ENCODE results near the gene C10orf67.
"Not testable (repeated sequence)": the region's sequence is repeated elsewhere in the genome, so short reads cannot be mapped to it uniquely, and the experiment has no call there.

Gene C10orf67

GRCh38 chr10:23368816-23369640 is 24.4 kb upstream of the C10orf67 start:
- peak overlapping the region; percentile 11 for H3K27ac Mint-ChIP-seq
- H3K36me3 Mint-ChIP-seq: peaks cover 0 to 5% of the 10 kb centered on the region in 2 donors
- ATAC-seq (replicated peaks) (peak; percentile 82 to 89), DNase-seq (no peak)
- peak overlapping the region; percentile 45 to 71 for H3K4me3 Mint-ChIP-seq
- peaks cover 18 to 20% of the 10 kb centered on the region in 2 donors for H3K27me3 Mint-ChIP-seq
- peaks cover 35 to 54% of the 10 kb centered on the region in 2 donors for H3K4me1 Mint-ChIP-seq
- H3K9me3 Mint-ChIP-seq: no peaks in the 10 kb centered on the region

DNA sequence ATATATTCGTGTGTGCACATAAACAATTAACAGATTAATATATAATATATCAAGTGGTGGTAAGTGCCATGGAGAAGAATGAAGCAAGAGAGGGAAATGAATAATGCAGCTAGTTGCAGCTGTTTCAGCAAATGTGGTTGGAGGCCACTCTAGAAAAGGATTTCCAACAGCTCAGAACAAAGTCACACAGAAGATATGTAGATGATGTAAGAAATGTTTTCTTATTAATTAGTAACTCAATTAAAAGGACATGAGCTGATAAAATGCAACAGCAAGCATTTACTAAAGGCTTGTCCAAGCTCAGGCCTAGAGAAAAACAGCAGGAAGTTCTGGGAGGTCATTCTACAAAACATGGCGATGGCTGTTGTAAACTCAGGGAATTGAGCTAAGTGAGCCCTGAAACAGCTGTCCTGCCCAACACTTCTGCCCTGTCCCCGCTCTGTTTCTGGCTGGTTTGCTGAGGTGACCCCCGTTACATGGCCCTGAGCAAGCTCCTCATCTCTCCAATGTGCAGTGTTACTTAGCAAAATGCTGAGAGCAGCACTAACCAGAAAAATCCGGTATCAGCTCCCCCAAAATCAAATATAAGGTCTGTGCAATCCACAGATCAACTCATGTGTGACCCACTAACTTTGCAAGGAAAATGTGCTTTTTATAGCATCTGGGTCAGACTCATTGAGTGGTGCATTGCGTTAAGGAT is 23.4 kb upstream of the C10orf67 start:
- Mint-ChIP-seq H3K36me3 (peaks cover 0 to 5% of the 10 kb centered on the region in 2 donors), H3K27me3 (peaks cover 23 to 28% of the 10 kb centered on the region in 2 donors), H3K4me1 (peaks cover 36 to 56% of the 10 kb centered on the region in 2 donors), H3K4me3 (peak overlapping the region; percentile 54 to 71), H3K9me3 (no peaks in the 10 kb centered on the region), H3K27ac (peak overlapping the region; percentile 72)
- ATAC-seq (replicated peaks) (no peak), DNase-seq (no peak)

DNA sequence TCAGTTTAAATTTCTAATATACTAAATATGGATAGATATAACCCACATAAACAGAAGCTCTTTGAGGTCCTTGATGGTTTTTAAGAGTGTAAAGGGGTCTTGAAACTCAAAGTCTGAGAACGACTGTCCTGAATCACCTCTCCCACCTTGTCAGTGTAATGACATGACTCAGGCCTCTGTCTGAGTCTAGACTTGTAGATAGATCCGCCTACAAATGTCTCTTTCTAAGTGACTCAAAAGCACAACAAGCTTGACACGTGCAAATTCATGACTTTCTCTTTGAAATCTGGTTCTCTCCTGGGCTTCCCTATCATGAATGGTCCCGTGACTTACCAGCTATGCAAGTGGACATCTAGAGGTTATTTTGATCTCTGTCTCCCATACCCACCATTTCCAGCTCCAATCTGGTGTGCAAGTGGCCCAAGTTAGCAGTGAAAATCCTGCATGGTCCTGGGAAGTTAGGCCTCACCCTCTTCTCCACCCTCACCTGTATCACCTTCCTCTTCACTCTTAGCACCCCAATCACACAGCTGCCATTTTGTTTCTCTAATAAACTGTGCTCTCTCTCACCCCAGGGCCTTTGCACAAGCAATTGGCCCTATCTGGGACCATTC is 20.9 kb upstream of the C10orf67 start:
- peak in 1 of 2 donors; percentile 27 for ATAC-seq (replicated peaks)
- peaks cover 50 to 73% of the 10 kb centered on the region in 2 donors for H3K4me1 Mint-ChIP-seq
- not testable (repeated sequence) for H3K36me3 Mint-ChIP-seq, H3K4me3 Mint-ChIP-seq, DNase-seq, H3K9me3 Mint-ChIP-seq
- peak overlapping the region; percentile 81 for H3K27ac Mint-ChIP-seq
- peaks cover 23 to 28% of the 10 kb centered on the region in 2 donors for H3K27me3 Mint-ChIP-seq

GRCh38 chr10:23364378-23364777 is 19.8 kb upstream of the C10orf67 start:
- Mint-ChIP-seq H3K27ac (no peak overlapping the region), H3K36me3 (peaks cover 4% of the 10 kb centered on the region in 2 donors), H3K4me3 (no peak overlapping the region), H3K27me3 (peaks cover 15 to 21% of the 10 kb centered on the region in 2 donors), H3K9me3 (peaks cover 0 to 3% of the 10 kb centered on the region in 2 donors), H3K4me1 (peaks cover 46 to 63% of the 10 kb centered on the region in 2 donors)
- DNase-seq (no peak), ATAC-seq (replicated peaks) (peak; percentile 36 to 37)

DNA sequence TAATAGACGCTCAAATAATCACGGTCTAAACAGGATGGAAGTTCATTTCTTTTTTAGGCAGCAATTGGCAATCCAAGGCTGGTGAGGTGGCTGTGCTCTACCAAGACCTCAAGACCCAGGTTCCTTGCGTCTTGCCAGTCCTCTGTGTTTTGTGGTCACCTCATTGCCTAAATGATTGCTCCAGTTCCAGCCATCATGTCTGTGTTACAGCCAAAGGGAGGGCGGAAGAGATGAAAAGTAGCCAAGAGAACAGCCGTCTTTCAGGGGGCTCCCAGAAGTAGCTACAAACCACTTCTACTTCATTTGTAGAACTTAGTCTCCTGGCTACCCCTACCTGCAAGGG is 19.2 kb upstream of the C10orf67 start:
- H3K27me3 Mint-ChIP-seq: peaks cover 15 to 21% of the 10 kb centered on the region in 2 donors
- H3K9me3 Mint-ChIP-seq: peaks cover 0 to 3% of the 10 kb centered on the region in 2 donors
- H3K36me3 Mint-ChIP-seq: peaks cover 4% of the 10 kb centered on the region in 2 donors
- no peak for DNase-seq
- peaks cover 41 to 57% of the 10 kb centered on the region in 2 donors for H3K4me1 Mint-ChIP-seq
- no peak for ATAC-seq (replicated peaks)
- peak overlapping the region in 1 of 2 donors; percentile 18 for H3K4me3 Mint-ChIP-seq
- no peak overlapping the region for H3K27ac Mint-ChIP-seq

DNA sequence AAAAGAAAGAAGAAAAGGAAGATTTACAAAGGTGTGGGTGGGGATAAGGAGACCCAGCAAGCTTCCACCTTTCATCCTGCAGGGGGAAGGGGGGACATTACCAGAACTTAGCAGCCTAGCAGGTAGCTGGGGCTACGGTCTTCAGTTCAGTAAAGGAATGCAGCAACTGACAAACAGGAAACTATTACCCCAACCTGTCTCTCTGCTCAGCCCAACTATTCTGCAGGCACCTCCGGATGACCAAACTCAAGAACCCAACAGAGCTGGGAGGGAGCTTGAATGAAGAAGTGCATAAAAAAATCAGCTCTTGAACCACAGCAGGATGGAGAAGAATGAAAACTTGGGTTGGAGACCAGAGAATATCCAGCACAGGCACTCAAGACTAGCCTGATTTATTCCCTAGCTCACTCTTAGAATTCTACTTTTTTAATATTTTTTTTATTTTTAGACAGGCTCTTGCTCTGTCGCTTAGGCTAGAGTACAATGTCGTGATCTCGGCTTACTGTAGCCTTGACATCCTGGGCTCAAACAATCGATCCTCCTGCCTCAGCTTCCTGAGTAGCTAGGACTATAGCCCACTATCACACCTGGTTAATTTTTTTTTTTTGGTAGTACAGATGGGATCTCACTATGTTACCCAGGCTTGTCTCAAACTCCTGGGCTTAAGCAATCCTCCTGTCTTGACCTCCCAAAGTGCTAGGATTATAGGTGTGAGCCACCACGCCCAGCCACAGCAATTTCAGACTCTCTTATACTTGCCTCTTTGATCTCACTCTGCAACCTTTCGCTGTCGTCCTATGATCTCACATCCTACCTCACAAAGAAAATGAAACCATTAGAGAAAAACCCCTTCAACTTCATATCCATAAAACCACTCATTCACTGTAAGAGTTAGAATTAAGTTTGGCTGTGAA is 18.5 kb upstream of the C10orf67 start:
- peak in 1 of 2 donors; percentile 34 for ATAC-seq (replicated peaks)
- H3K27me3 Mint-ChIP-seq: peaks cover 15 to 21% of the 10 kb centered on the region in 2 donors
- no peak overlapping the region for H3K27ac Mint-ChIP-seq
- H3K36me3 Mint-ChIP-seq: peaks cover 4% of the 10 kb centered on the region in 2 donors
- H3K4me3 Mint-ChIP-seq: no peak overlapping the region
- DNase-seq: no peak
- H3K9me3 Mint-ChIP-seq: peaks cover 0 to 3% of the 10 kb centered on the region in 2 donors
- peaks cover 37 to 51% of the 10 kb centered on the region in 2 donors for H3K4me1 Mint-ChIP-seq

- peaks cover 36 to 48% of the 10 kb centered on the region in 2 donors for H3K4me1 Mint-ChIP-seq
- H3K4me3 Mint-ChIP-seq: no peak overlapping the region
These were observed 17.7 kb upstream of the C10orf67 start for GRCh38 chr10:23362069-23362830.

DNA sequence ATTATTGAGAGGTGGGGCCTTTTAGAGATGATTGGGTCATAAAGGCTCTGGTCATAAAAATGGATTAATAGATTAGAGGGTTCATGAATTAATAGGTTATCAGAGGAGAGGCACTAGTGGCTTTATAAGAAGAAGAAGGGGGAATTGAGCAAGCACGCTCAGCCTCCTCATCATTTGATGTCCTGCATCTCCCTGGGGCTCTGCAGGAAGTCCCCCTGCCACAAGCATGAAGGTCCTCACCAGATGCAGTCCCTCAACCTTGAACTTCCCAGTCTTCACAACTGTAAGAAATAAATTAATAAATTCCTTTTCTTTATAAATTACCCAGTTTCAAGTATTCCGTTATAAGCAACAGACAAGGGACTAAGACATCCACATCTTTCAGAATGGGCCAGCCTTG is 17.1 kb upstream of the C10orf67 start:
- peak; percentile 61 to 64 for ATAC-seq (replicated peaks)
- Mint-ChIP-seq H3K4me3 (no peak overlapping the region), H3K27me3 (peaks cover 23 to 32% of the 10 kb centered on the region in 2 donors), H3K4me1 (peaks cover 34 to 42% of the 10 kb centered on the region in 2 donors), H3K27ac (no peak overlapping the region), H3K9me3 (peaks cover 0 to 3% of the 10 kb centered on the region in 2 donors), H3K36me3 (peaks cover 4 to 5% of the 10 kb centered on the region in 2 donors)
- DNase-seq: no peak

More at GRCh38 chr10:23362069-23362830, 17.7 kb upstream of the C10orf67 start:
- Mint-ChIP-seq H3K27me3 (peaks cover 19 to 26% of the 10 kb centered on the region in 2 donors), H3K27ac (peak overlapping the region; percentile 27), H3K36me3 (peaks cover 4% of the 10 kb centered on the region in 2 donors), H3K9me3 (peaks cover 0 to 3% of the 10 kb centered on the region in 2 donors)
- DNase-seq (no peak), ATAC-seq (replicated peaks) (peak; percentile 48 to 55)

- DNase-seq (no peak), ATAC-seq (replicated peaks) (no peak)
- Mint-ChIP-seq H3K27me3 (peaks cover 25 to 33% of the 10 kb centered on the region in 2 donors), H3K4me3 (no peak overlapping the region), H3K4me1 (peaks cover 28 to 35% of the 10 kb centered on the region in 2 donors), H3K27ac (no peak overlapping the region), H3K9me3 (peaks cover 0 to 3% of the 10 kb centered on the region in 2 donors), H3K36me3 (peaks cover 1 to 4% of the 10 kb centered on the region in 2 donors)
These were observed 15.2 kb upstream of the C10orf67 start for GRCh38 chr10:23359692-23360380.

GRCh38 chr10:23358357-23358756 is 13.8 kb upstream of the C10orf67 start:
- ATAC-seq (replicated peaks): no peak
- Mint-ChIP-seq H3K9me3 (peaks cover 0 to 3% of the 10 kb centered on the region in 2 donors), H3K36me3 (peaks cover 1 to 4% of the 10 kb centered on the region in 2 donors), H3K4me1 (peaks cover 16 to 20% of the 10 kb centered on the region in 2 donors), H3K27me3 (peaks cover 22 to 28% of the 10 kb centered on the region in 2 donors), H3K27ac (no peak overlapping the region), H3K4me3 (no peak overlapping the region)
- DNase-seq: no peak

DNA sequence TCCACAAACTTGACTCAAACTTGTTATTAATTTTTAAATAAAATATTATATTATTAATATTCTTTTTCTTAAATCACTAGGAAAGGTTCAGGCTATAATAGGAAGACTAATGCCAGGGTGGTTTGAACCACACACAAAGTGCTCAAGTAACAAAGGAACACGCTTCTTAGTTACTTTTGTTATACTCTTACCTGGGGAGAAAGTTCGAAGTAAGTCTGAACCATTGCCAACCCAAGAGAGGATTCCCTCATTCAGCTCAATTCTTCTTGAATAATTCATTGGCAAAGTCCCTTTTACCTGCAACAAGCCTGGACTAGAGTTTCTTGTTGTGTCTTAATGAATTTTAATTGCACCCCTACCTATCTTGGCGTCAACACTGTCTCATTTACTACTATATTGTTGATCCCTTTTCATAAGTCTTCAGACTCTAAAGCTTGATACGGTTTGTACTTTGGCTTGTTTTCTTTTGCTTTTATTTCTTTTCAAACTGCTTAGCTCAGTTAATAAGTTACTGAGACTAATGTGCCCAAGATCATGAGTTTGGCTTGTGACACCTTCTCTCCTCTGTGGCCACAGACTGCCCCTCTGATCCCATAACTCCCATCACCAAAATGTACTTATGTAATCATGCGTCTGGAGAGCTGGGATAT is 10.2 kb upstream of the C10orf67 start:
- peaks cover 22 to 30% of the 10 kb centered on the region in 2 donors for H3K27me3 Mint-ChIP-seq
- no peak overlapping the region for H3K4me3 Mint-ChIP-seq
- H3K4me1 Mint-ChIP-seq: no peaks in the 10 kb centered on the region
- H3K9me3 Mint-ChIP-seq: peaks cover 0 to 2% of the 10 kb centered on the region in 2 donors
- DNase-seq (no peak), ATAC-seq (replicated peaks) (no peak)
- peaks cover 0 to 1% of the 10 kb centered on the region in 2 donors for H3K36me3 Mint-ChIP-seq
- H3K27ac Mint-ChIP-seq: peak overlapping the region; percentile 10

GRCh38 chr10:23351926-23352519 is 7.4 kb upstream of the C10orf67 start:
- Mint-ChIP-seq H3K36me3 (peaks cover 0 to 1% of the 10 kb centered on the region in 2 donors), H3K9me3 (peaks cover 0 to 2% of the 10 kb centered on the region in 2 donors), H3K27me3 (peaks cover 24 to 39% of the 10 kb centered on the region in 2 donors), H3K4me1 (no peaks in the 10 kb centered on the region), H3K27ac (no peak overlapping the region), H3K4me3 (no peak overlapping the region)
- no peak for ATAC-seq (replicated peaks)
- DNase-seq: no peak

All from stimulated activated naive B cell treated with anti-CD40 and anti-IgM and Interleukin-4, amounts not matched to agents 10 μg/mL and 1 μg/mL and 100 μg/mL, for 72 hours (primary cell).